WERI-Rb-1 (cell line): ENCODE data around the gene REN.

Experiments
- DNase-seq: peaks from one replicate; pipeline ENCODE4 v3.0.0-alpha.2; 2020
- H3K27ac ChIP-seq: fragments of 250-450 bp; sonication (Bioruptor Pico); 2 replicates; pipeline ENCODE4 v1.5.1; 2020; ENCODE audit warnings: mild to moderate bottlenecking, moderate library complexity
- H3K27me3 ChIP-seq: fragments of 250-450 bp; sonication (Bioruptor Pico); 2 replicates; pipeline ENCODE4 v1.5.1; 2021; ENCODE audit warnings: mild to moderate bottlenecking, low read depth, moderate library complexity; ENCODE audit not compliant: insufficient read depth, severe bottlenecking
- H3K36me3 ChIP-seq: fragments of 250-450 bp; sonication (Bioruptor Pico); 2 replicates; pipeline ENCODE4 v1.5.1; 2020; ENCODE audit warnings: mild to moderate bottlenecking, moderate library complexity
- H3K4me3 ChIP-seq: 2 replicates; pipeline ENCODE4 v1.5.1; 2011; ENCODE audit warnings: low read depth, mild to moderate bottlenecking, control low read depth, low read length
- H3K9me3 ChIP-seq: fragments of 250-450 bp; sonication (Bioruptor Pico); 2 replicates; pipeline ENCODE4 v1.5.1; 2021; ENCODE audit warnings: mild to moderate bottlenecking, moderate library complexity; ENCODE audit not compliant: severe bottlenecking
- CTCF ChIP-seq: IDR thresholded peaks from 2 replicates; pipeline ENCODE4 v1.5.1; 2011; ENCODE audit warnings: low read depth, mild to moderate bottlenecking, control low read depth, inconsistent platforms, low read length

The REN gene

GRCh38 chr1:204170494-204171155 is 4.5 kb upstream of the REN start:
- Histone ChIP-seq H3K9me3 (peaks cover 38% of the 10 kb centered on the region), H3K4me3 (no peak overlapping the region), H3K27me3 (no peaks in the 10 kb centered on the region), H3K36me3 (no peaks in the 10 kb centered on the region), H3K27ac (no peak overlapping the region)
- no peak for TF ChIP-seq CTCF
- no peak for DNase-seq

GRCh38 chr1:204169858-204170257 is 3.7 kb upstream of the REN start:
- H3K9me3 ChIP-seq = peaks cover 38% of the 10 kb centered on the region
- no peaks in the 10 kb centered on the region for H3K27me3 ChIP-seq
- H3K4me3 ChIP-seq = no peak overlapping the region
- DNase-seq = no peak
- TF ChIP-seq CTCF = no peak
- H3K36me3 ChIP-seq = no peaks in the 10 kb centered on the region
- no peak overlapping the region for H3K27ac ChIP-seq

- no peaks in the 10 kb centered on the region for H3K36me3 ChIP-seq
- H3K27me3 ChIP-seq = no peaks in the 10 kb centered on the region
- DNase-seq = no peak
- H3K4me3 ChIP-seq = no peak overlapping the region
- no peak overlapping the region for H3K27ac ChIP-seq
- no peak for TF ChIP-seq CTCF
- peaks cover 38% of the 10 kb centered on the region for H3K9me3 ChIP-seq
Observed at GRCh38 chr1:204167730-204168129, 1.6 kb upstream of the REN start.

GRCh38 chr1:204162494-204163074 is 3.6 kb downstream of the REN start:
- H3K27me3 ChIP-seq = no peaks in the 10 kb centered on the region
- no peak overlapping the region for H3K4me3 ChIP-seq
- DNase-seq = peak; percentile 97
- TF ChIP-seq CTCF = peak; percentile 100
- H3K36me3 ChIP-seq = no peaks in the 10 kb centered on the region
- peaks cover 3% of the 10 kb centered on the region for H3K9me3 ChIP-seq
- H3K27ac ChIP-seq = no peak overlapping the region

- Histone ChIP-seq H3K4me3 (no peak overlapping the region), H3K27ac (no peak overlapping the region), H3K9me3 (no peaks in the 10 kb centered on the region), H3K27me3 (no peaks in the 10 kb centered on the region), H3K36me3 (no peaks in the 10 kb centered on the region)
- no peak for TF ChIP-seq CTCF
- DNase-seq = no peak
Observed at GRCh38 chr1:204161609-204162493, 4.3 kb downstream of the REN start.
